Measurements from ENCODE around the gene APOA1.

DNA sequence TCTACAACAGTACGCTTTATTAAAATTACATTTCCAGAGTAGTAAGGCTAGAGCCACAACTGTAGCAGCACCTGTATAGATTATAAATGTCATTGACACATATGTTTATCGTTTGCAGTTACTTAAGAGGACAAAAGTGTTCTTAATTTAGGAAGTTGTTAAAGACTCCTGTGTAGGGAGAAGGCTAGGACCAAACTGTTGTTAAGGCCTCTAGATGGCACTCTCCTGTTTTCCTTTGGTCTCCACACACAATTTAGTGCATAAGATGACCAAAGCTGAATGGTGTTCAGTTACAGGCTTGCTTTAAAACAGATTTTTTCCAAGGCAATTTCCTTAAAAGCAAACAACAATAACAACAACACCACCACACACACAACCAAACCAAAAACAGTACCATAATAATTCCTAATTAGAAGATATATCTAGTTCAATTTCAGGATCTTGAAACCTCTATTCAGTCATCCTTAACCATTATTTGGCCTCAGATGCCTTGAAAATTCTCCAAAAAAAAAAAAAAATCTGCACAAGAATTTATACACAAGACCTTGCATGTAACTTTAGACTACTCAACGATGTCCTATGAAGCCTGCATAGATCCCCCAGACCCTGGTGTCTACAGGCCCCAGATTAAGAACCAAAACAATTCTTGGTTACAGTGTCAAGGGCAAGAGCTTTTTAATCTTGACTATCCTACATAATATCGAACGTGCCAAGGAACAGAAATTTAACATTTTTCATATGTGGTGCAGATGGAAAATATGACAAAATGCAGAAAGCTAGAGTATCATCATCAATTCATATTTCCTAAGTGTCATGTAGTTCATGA, 42.6 kb upstream of the APOA1 start:
- TF ChIP-seq, protein P1, sequence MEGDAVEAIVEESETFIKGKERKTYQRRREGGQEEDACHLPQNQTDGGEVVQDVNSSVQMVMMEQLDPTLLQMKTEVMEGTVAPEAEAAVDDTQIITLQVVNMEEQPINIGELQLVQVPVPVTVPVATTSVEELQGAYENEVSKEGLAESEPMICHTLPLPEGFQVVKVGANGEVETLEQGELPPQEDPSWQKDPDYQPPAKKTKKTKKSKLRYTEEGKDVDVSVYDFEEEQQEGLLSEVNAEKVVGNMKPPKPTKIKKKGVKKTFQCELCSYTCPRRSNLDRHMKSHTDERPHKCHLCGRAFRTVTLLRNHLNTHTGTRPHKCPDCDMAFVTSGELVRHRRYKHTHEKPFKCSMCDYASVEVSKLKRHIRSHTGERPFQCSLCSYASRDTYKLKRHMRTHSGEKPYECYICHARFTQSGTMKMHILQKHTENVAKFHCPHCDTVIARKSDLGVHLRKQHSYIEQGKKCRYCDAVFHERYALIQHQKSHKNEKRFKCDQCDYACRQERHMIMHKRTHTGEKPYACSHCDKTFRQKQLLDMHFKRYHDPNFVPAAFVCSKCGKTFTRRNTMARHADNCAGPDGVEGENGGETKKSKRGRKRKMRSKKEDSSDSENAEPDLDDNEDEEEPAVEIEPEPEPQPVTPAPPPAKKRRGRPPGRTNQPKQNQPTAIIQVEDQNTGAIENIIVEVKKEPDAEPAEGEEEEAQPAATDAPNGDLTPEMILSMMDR (IDR thresholded peaks at IDR 0.05; ENCODE audit: insufficient read depth, low read length) = peak; percentile 49
- no peak for TF ChIP-seq POLR2AphosphoS5 (IDR thresholded peaks at IDR 0.05; ENCODE audit: low read depth)

Measured in HL-60 (cell line).